Breast epithelium (tissue), 4 donors: ENCODE results near the gene RIMBP2. TPM values are rescaled to one million over a fixed set of nuclear protein-coding genes. Genes with fewer than 3 reads are reported as not detected.

ENCODE experiments used
- DNase-seq, 2 donors: peaks; one replicate each; pipeline ENCODE4 v3.0.0-alpha.2; 2019; ENCODE audit warnings: low spot score in 2 of 2
- H3K27ac ChIP-seq, 2 donors: fragments of 200-600 bp; sonication (generic) in 1 of 2; one replicate each; pipeline ENCODE4 v1.5.1; 2016 to 2019; ENCODE audit warnings: mild to moderate bottlenecking in 1 of 2
- H3K27me3 ChIP-seq, 2 donors: fragments of 200-600 bp; sonication (generic) in 1 of 2; one replicate each; pipeline versions ENCODE4 v1.5.1 to v1.6.0; 2017 to 2019; ENCODE audit warnings: control low read depth in 1 of 2, mild to moderate bottlenecking in 1 of 2
- H3K36me3 ChIP-seq: fragments of 200-600 bp; one replicate; pipeline ENCODE4 v1.5.1; 2019
- H3K4me1 ChIP-seq, 2 donors: fragments of 200-600 bp; sonication (generic); one replicate each; pipeline ENCODE4 v1.5.1; 2016 to 2019; ENCODE audit warnings: control low read depth in 1 of 2
- H3K4me3 ChIP-seq, 3 donors: fragments of 200-600 bp; sonication (generic); 1 replicate in 2 of 3; 2 replicates in 1 of 3; pipeline ENCODE4 v1.5.1; 2016 to 2019; ENCODE audit warnings: mild to moderate bottlenecking in 3 of 3, moderate library complexity in 2 of 3
- H3K9me3 ChIP-seq, 2 donors: fragments of 200-600 bp; sonication (generic) in 1 of 2; one replicate each; pipeline ENCODE4 v1.5.1; 2016 to 2019; ENCODE audit warnings: control low read depth in 1 of 2
- POLR2A ChIP-seq: fragments of 450-650 bp; IDR thresholded peaks from one replicate; pipeline ENCODE4 v1.6.1; 2016; ENCODE audit warnings: antibody characterized with exemption, mild to moderate bottlenecking, moderate library complexity
- POLR2AphosphoS5 ChIP-seq, 3 donors: sonication (generic); formaldehyde crosslinking; IDR thresholded peaks; one replicate each; pipeline ENCODE4 v1.6.1; 2017; ENCODE audit warnings: antibody characterized with exemption in 3 of 3
- intact Hi-C: fragments of 100-400 bp; cut with DNase I; formaldehyde crosslinking; loops from one replicate; pipeline ENCODE4 v1.15.1; 2023; ENCODE audit warnings: low total_unique reads
- total RNA-seq, 3 donors: library from RNA; depleted of rRNA; stranded (reverse); fragments of >200 nt; gene quantifications; one replicate each; pipeline ENCODE4 v1.1.0, GENCODE V29; 2016
- TF ChIP-seq, protein P1 (sequence below), 3 donors: fragments of 450-650 bp; IDR thresholded peaks; one replicate each; pipeline ENCODE4 v1.5.1; 2016 to 2017; ENCODE audit warnings: antibody characterized with exemption in 3 of 3, mild to moderate bottlenecking in 3 of 3, moderate library complexity in 3 of 3

Gene RIMBP2
- total RNA-seq, 3 donors from 2014 or later: under 0.01 to 0.59 (median under 0.01) TPM

DNA sequence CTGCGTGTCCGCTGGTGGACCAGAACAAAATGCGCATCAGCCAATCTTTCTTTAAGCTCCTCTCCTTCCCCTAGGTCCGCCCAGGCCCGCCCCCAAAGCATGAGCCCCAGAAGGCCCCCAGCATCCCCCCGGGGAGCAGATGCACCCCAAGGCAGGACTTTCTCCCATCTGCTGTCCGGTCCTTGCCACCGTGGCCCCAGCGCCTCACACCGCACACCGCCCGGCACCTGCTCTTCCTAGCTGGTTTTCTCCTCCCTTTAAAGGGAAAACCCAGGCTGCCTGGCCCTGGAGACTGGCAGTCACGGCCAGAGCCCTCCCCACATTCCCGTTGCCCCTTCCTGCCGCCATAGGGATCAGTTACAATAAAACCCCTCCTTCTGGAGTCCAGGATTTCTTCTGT is 30.2 kb downstream of the RIMBP2 start:
- intact Hi-C loops: no loop called here
- H3K27me3 ChIP-seq: no peaks in the 10 kb centered on the region
- H3K36me3 ChIP-seq: no peaks in the 10 kb centered on the region
- H3K27ac ChIP-seq: no peak overlapping the region
- H3K4me3 ChIP-seq: no peak overlapping the region
- TF ChIP-seq POLR2A (no peak), POLR2AphosphoS5 (IDR thresholded peaks at IDR 0.05) (no peak)
- TF ChIP-seq, protein P1, sequence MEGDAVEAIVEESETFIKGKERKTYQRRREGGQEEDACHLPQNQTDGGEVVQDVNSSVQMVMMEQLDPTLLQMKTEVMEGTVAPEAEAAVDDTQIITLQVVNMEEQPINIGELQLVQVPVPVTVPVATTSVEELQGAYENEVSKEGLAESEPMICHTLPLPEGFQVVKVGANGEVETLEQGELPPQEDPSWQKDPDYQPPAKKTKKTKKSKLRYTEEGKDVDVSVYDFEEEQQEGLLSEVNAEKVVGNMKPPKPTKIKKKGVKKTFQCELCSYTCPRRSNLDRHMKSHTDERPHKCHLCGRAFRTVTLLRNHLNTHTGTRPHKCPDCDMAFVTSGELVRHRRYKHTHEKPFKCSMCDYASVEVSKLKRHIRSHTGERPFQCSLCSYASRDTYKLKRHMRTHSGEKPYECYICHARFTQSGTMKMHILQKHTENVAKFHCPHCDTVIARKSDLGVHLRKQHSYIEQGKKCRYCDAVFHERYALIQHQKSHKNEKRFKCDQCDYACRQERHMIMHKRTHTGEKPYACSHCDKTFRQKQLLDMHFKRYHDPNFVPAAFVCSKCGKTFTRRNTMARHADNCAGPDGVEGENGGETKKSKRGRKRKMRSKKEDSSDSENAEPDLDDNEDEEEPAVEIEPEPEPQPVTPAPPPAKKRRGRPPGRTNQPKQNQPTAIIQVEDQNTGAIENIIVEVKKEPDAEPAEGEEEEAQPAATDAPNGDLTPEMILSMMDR (IDR thresholded peaks at IDR 0.05): no peak
- no peak for DNase-seq
- H3K9me3 ChIP-seq: peaks cover 5 to 15% of the 10 kb centered on the region in 2 donors
- no peaks in the 10 kb centered on the region for H3K4me1 ChIP-seq

DNA sequence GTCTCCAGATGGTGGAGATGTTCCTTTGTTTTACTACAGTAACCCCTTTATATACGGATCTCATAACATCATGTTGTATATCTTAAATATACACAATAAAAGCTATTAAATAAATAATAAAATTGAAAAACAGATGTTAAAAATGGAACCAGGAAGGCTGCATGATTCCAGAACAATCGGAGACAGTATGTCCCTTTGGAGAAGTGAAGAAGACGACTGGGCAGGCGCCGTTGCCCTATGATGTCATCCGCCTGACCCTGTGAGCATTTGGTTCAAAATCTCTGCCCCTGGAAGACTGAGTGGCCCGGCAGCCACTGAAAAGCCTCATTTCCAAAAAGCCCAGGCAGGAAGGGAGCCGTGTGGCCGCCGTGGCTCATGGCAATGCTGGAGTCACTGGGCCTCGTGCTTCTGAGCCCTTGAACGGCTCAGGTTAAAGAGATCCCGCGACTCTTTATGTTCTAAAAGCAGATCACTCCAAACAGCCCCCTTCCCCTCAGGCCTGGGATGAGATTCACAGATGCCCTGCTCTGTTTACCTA is 30.8 kb downstream of the RIMBP2 start:
- H3K4me3 ChIP-seq: no peak overlapping the region
- H3K4me1 ChIP-seq: no peaks in the 10 kb centered on the region
- TF ChIP-seq, protein P1 (IDR thresholded peaks at IDR 0.05): no peak
- TF ChIP-seq POLR2A (no peak), POLR2AphosphoS5 (IDR thresholded peaks at IDR 0.05) (no peak)
- H3K36me3 ChIP-seq: no peaks in the 10 kb centered on the region
- H3K27ac ChIP-seq: no peak overlapping the region
- no peak for DNase-seq
- no peaks in the 10 kb centered on the region for H3K27me3 ChIP-seq
- intact Hi-C loops: no loop called here
- peaks cover 5 to 15% of the 10 kb centered on the region in 2 donors for H3K9me3 ChIP-seq

DNA sequence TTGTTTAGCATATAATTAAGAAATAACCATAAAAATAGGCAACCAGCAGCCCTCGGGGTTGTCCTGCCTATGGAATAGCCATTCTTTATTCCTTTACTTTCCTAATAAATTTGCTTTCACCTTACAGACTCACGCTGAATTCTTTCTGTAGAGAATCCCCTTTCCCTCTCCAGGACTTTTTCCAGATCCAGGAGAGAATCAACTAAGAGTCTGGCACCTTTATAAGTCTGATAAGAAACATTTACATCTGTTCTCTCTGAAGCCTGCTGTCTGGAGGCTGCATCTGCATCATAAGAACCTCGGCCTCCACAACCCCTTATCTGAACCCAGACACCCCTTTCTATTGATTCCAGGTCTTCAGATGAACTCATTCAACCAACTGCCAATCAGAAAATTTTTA is 32.3 kb downstream of the RIMBP2 start:
- Histone ChIP-seq H3K4me3 (no peak overlapping the region), H3K9me3 (peaks cover 5 to 7% of the 10 kb centered on the region in 2 donors), H3K27me3 (no peaks in the 10 kb centered on the region), H3K36me3 (no peaks in the 10 kb centered on the region), H3K27ac (no peak overlapping the region), H3K4me1 (no peaks in the 10 kb centered on the region)
- DNase-seq: no peak
- intact Hi-C loops: no loop called here
- no peak for TF ChIP-seq POLR2A
- TF ChIP-seq POLR2AphosphoS5 (IDR thresholded peaks at IDR 0.05): no peak
- TF ChIP-seq, protein P1 (IDR thresholded peaks at IDR 0.05): no peak

DNA sequence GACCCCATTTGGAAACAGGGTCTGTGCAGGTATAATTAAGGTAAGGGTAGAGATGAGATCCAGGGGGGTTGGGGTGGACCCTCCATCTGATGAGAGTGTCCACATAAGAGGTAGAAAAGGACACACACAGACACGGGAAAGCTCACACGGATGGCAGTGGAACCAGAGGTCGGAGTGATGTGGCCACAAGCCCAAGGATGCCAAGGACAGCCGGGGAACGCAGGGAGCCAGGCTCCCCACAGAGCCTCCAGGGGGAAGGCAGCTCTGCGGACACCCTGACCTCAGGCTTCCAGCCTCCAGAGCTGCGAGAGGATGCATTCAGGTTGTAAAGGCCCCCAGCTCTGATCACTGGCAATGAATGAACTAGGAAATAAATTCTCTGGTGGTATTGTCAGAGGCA is 33.0 kb downstream of the RIMBP2 start:
- intact Hi-C loops: no loop called here
- Histone ChIP-seq H3K27ac (no peak overlapping the region), H3K27me3 (no peaks in the 10 kb centered on the region), H3K4me1 (no peaks in the 10 kb centered on the region), H3K4me3 (no peak overlapping the region), H3K36me3 (no peaks in the 10 kb centered on the region), H3K9me3 (peaks cover 5 to 7% of the 10 kb centered on the region in 2 donors)
- TF ChIP-seq POLR2A (no peak), POLR2AphosphoS5 (IDR thresholded peaks at IDR 0.05) (no peak)
- TF ChIP-seq, protein P1 (IDR thresholded peaks at IDR 0.05): no peak
- no peak for DNase-seq

DNA sequence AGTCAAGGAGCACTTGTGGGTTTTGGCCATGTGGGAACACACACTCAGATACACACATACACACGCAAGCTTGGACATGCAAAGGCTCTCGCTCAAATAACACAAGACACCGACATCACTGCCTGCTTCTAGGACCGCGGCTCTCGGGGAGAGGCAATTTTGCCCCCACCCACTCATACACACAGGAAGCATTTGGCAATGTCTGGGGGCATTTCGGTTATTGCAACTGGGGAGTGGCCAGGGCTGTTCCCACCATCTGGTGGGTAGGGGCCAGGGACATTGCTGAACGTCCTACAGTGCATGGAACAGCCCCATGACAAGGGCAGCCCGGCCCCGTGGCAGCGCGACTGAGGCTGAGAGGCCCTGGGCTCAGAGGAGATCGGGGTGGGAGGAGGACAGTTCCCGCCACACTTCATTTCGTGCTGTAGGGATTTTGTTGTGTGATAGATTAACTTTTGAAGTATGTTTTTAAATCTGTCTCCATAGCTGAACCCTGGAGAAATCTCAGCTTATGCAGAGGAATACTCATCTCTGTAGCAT is 35.6 kb downstream of the RIMBP2 start:
- Histone ChIP-seq H3K4me3 (no peak overlapping the region), H3K27me3 (no peaks in the 10 kb centered on the region), H3K4me1 (no peaks in the 10 kb centered on the region), H3K36me3 (no peaks in the 10 kb centered on the region), H3K9me3 (peaks cover 0 to 12% of the 10 kb centered on the region in 2 donors), H3K27ac (no peak overlapping the region)
- intact Hi-C loops: no loop called here
- DNase-seq: no peak
- TF ChIP-seq, protein P1 (IDR thresholded peaks at IDR 0.05): no peak
- TF ChIP-seq POLR2A: no peak
- TF ChIP-seq POLR2AphosphoS5 (IDR thresholded peaks at IDR 0.05): no peak
